Measurements from ENCODE around the gene PGPEP1. TPM values are rescaled to one million over a fixed set of nuclear protein-coding genes. Genes with fewer than 3 reads are reported as not detected.

Gene PGPEP1
- total RNA-seq, 1 donor from 2014 or later: 34.4 TPM

- peaks cover 1% of the 10 kb centered on the region for H3K36me3 ChIP-seq (ENCODE audit: control insufficient read depth, insufficient read depth, low read length)
- no peak for DNase-seq (ENCODE audit: low read depth)
- no peaks in the 10 kb centered on the region for H3K27me3 ChIP-seq (ENCODE audit: control insufficient read depth, insufficient read depth, low read length)
- no peak overlapping the region for H3K4me3 ChIP-seq (ENCODE audit: low read depth, low read length)
- no peak for TF ChIP-seq CTCF (IDR thresholded peaks at IDR 0.05; ENCODE audit: insufficient read depth, low read length, poor library complexity, severe bottlenecking)
Measured at GRCh38 chr19:18317961-18318800, 22.2 kb upstream of the PGPEP1 start.

- Histone ChIP-seq H3K27me3 (ENCODE audit: control insufficient read depth, insufficient read depth, low read length) (no peaks in the 10 kb centered on the region), H3K4me3 (ENCODE audit: low read depth, low read length) (no peak overlapping the region), H3K36me3 (ENCODE audit: control insufficient read depth, insufficient read depth, low read length) (peaks cover 1% of the 10 kb centered on the region)
- TF ChIP-seq CTCF (IDR thresholded peaks at IDR 0.05; ENCODE audit: insufficient read depth, low read length, poor library complexity, severe bottlenecking): no peak
- DNase-seq (ENCODE audit: low read depth): no peak
Measured at GRCh38 chr19:18319591-18320135, 20.7 kb upstream of the PGPEP1 start.

GRCh38 chr19:18320865-18321733, 19.3 kb upstream of the PGPEP1 start:
- H3K27me3 ChIP-seq (ENCODE audit: control insufficient read depth, insufficient read depth, low read length): no peaks in the 10 kb centered on the region
- H3K4me3 ChIP-seq (ENCODE audit: low read depth, low read length): no peak overlapping the region
- DNase-seq (ENCODE audit: low read depth): no peak
- no peak for TF ChIP-seq CTCF (IDR thresholded peaks at IDR 0.05; ENCODE audit: insufficient read depth, low read length, poor library complexity, severe bottlenecking)
- H3K36me3 ChIP-seq (ENCODE audit: control insufficient read depth, insufficient read depth, low read length): peaks cover 1% of the 10 kb centered on the region

- Histone ChIP-seq H3K4me3 (ENCODE audit: low read depth, low read length) (peak overlapping the region; percentile 65), H3K36me3 (ENCODE audit: control insufficient read depth, insufficient read depth, low read length) (peaks cover 1% of the 10 kb centered on the region), H3K27me3 (ENCODE audit: control insufficient read depth, insufficient read depth, low read length) (no peaks in the 10 kb centered on the region)
- TF ChIP-seq CTCF (IDR thresholded peaks at IDR 0.05; ENCODE audit: insufficient read depth, low read length, poor library complexity, severe bottlenecking): no peak
- no peak for DNase-seq (ENCODE audit: low read depth)
Measured at GRCh38 chr19:18321734-18322102, 18.7 kb upstream of the PGPEP1 start.

- H3K27me3 ChIP-seq (ENCODE audit: control insufficient read depth, insufficient read depth, low read length): no peaks in the 10 kb centered on the region
- peak; percentile 33 for TF ChIP-seq CTCF (IDR thresholded peaks at IDR 0.05; ENCODE audit: insufficient read depth, low read length, poor library complexity, severe bottlenecking)
- DNase-seq (ENCODE audit: low read depth): no peak
- peak overlapping the region; percentile 65 for H3K4me3 ChIP-seq (ENCODE audit: low read depth, low read length)
- H3K36me3 ChIP-seq (ENCODE audit: control insufficient read depth, insufficient read depth, low read length): peaks cover 1% of the 10 kb centered on the region
Measured at GRCh38 chr19:18322318-18322758, 18.1 kb upstream of the PGPEP1 start.
